Keratinocyte (primary cell): ENCODE data around the gene IL17D. TPM values are rescaled to one million over a fixed set of nuclear protein-coding genes. Genes with fewer than 3 reads are reported as not detected.

Experiments
- DNase-seq: peaks from one replicate; pipeline ENCODE4 v3.0.0-alpha.2; 2011; ENCODE audit warnings: low read depth, missing footprints, low spot score
- FAIRE-seq: peaks from 2 replicates; lab custom pipeline; 2011; peaks lifted over from hg19 to GRCh38; lab: Jason Lieb, UNC
- H2AFZ ChIP-seq: 2 replicates; pipeline ENCODE4 v1.6.0; 2012; ENCODE audit warnings: low read length, control low read depth, inconsistent platforms; ENCODE audit not compliant: control insufficient read depth
- H3K27ac ChIP-seq: 2 replicates; pipeline ENCODE4 v1.5.1; 2011; ENCODE audit warnings: low read length; ENCODE audit not compliant: control insufficient read depth, insufficient read depth
- H3K27me3 ChIP-seq: 3 replicates; pipeline ENCODE4 v1.6.0; 2011; ENCODE audit warnings: low read length; ENCODE audit not compliant: control insufficient read depth, insufficient read depth; ENCODE audit errors: extremely low read depth
- H3K36me3 ChIP-seq, 2 experiments: 2 replicates in 1 of 2; 3 replicates in 1 of 2; pipeline ENCODE4 v1.5.1; 2011; ENCODE audit warnings: low read length in 2 of 2, mild to moderate bottlenecking in 1 of 2; ENCODE audit not compliant: control insufficient read depth in 2 of 2, insufficient read depth in 2 of 2; ENCODE audit errors: extremely low read depth in 1 of 2
- H3K4me1 ChIP-seq: 3 replicates; pipeline ENCODE4 v1.5.1; 2011; ENCODE audit warnings: low read length; ENCODE audit not compliant: control insufficient read depth, insufficient read depth; ENCODE audit errors: extremely low read depth
- H3K4me2 ChIP-seq: 3 replicates; pipeline ENCODE4 v1.6.0; 2011; ENCODE audit warnings: low read depth, low read length; ENCODE audit not compliant: control insufficient read depth, insufficient read depth; ENCODE audit errors: extremely low read depth
- H3K4me3 ChIP-seq, 3 experiments: fragments of 200-600 bp in 1 of 3; sonication (generic) in 1 of 3; 2 replicates in 2 of 3; 3 replicates in 1 of 3; pipeline ENCODE4 v1.5.1; 2011 to 2016; ENCODE audit warnings: low read length in 3 of 3, mild to moderate bottlenecking in 3 of 3, control low read depth in 2 of 3, inconsistent platforms in 1 of 3, low read depth in 1 of 3, mixed read lengths in 1 of 3, mixed run types in 1 of 3, moderate library complexity in 1 of 3; ENCODE audit not compliant: control insufficient read depth in 2 of 3, insufficient read depth in 2 of 3; ENCODE audit errors: extremely low read depth in 1 of 3
- H3K79me2 ChIP-seq: 2 replicates; pipeline ENCODE4 v1.6.0; 2012; ENCODE audit warnings: low read length; ENCODE audit not compliant: control insufficient read depth, insufficient read depth
- H3K9ac ChIP-seq: 3 replicates; pipeline ENCODE4 v1.6.0; 2011; ENCODE audit warnings: low read length; ENCODE audit not compliant: control insufficient read depth, insufficient read depth; ENCODE audit errors: extremely low read depth
- H3K9me1 ChIP-seq: 3 replicates; pipeline ENCODE4 v1.6.0; 2011; ENCODE audit warnings: low read length; ENCODE audit not compliant: control insufficient read depth, insufficient read depth; ENCODE audit errors: extremely low read depth
- H3K9me3 ChIP-seq: 2 replicates; pipeline ENCODE4 v1.5.1; 2012; ENCODE audit warnings: low read depth, low read length; ENCODE audit not compliant: control insufficient read depth
- H4K20me1 ChIP-seq: 3 replicates; pipeline ENCODE4 v1.6.0; 2011; ENCODE audit warnings: low read length; ENCODE audit not compliant: control insufficient read depth, insufficient read depth; ENCODE audit errors: extremely low read depth
- EZH2 ChIP-seq: IDR thresholded peaks from one replicate; pipeline ENCODE4 v1.6.1; 2012; ENCODE audit warnings: inconsistent platforms, mild to moderate bottlenecking, low read length, moderate library complexity
- dilution Hi-C: fragments of 300-500 bp; cut with MboI; formaldehyde crosslinking; loops from one replicate; pipeline ENCODE4 v1.7.0; 2020; ENCODE audit warnings: low sequenced_read_pairs; ENCODE audit not compliant: extremely low pct_ligation_motif_present
- polyA plus RNA-seq, 5 experiments: library from polyadenylated mRNA; depleted of rRNA in 3 of 5; stranded (reverse) in 3 of 5; stranded (forward) in 1 of 5; unstranded in 1 of 5; fragments of >200 nt; gene quantifications; 1 replicate in 1 of 5; 2 replicates in 3 of 5; 3 replicates in 1 of 5; pipeline versions ENCODE4 v1.2.1 to v1.2.3, GENCODE V29; 2011 to 2012; ENCODE audit warnings: missing spikeins in 2 of 5, low read depth in 1 of 5, low replicate concordance in 1 of 5
- TF ChIP-seq, protein P1 (sequence below), 3 experiments: IDR thresholded peaks in 1 of 3; conservative IDR thresholded peaks in 1 of 3; optimal IDR thresholded peaks in 1 of 3; 2 replicates in 2 of 3; 3 replicates in 1 of 3; pipeline versions ENCODE3 to v1.5.1; 2011; ENCODE audit warnings: low read length in 3 of 3, mild to moderate bottlenecking in 3 of 3, moderate library complexity in 2 of 3, control low read depth in 1 of 3, inconsistent platforms in 1 of 3; ENCODE audit not compliant: insufficient read depth in 2 of 3; ENCODE audit errors: extremely low read depth in 1 of 3

The IL17D gene
- polyA plus RNA-seq, 1 donor (not counting 4 experiments of a cell fraction or from before 2014, with no cell fraction given): 0.09 TPM

DNA sequence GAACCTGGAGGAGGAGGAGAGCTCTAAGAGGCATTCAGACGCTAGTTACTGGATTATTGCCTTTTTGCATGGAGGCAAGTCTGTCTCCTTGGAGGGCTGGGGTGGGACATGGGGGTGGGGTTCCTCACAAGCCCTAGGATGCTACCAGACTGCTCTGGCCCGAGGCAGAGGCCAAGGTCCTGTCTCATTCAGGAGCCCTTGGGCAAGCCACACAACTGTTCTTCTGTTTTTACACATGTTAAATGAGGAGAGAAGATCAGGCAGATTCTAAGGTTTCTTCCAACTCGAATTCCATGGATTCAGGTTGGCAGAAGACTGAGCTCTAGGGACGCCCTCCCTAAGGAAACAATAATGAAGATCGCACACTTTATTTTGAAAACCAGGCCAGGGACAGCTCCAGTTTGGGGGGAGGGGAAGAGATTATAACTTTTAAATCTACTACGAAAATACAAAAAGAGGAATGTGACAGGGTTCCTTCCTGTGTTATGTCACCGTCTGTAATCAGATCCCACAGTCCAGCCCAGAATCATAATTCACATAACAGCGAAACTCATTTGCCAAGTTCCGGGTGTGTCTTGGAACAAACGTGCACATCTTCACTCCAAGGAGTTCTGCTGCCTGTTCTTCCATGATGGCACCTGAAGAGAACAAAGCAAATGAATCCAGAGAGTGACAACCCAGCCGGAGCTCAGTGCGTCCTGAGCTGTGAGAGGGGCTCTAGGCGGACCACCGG, 25.2 kb downstream of the IL17D start:
- no peaks in the 10 kb centered on the region for H3K36me3 ChIP-seq
- H3K27ac ChIP-seq: no peak overlapping the region
- no peak overlapping the region for H3K4me3 ChIP-seq
- FAIRE-seq (no peak), DNase-seq (no peak)
- H3K4me1 ChIP-seq: no peaks in the 10 kb centered on the region
- H4K20me1 ChIP-seq: no peaks in the 10 kb centered on the region
- TF ChIP-seq EZH2: no peak
- TF ChIP-seq, protein P1, sequence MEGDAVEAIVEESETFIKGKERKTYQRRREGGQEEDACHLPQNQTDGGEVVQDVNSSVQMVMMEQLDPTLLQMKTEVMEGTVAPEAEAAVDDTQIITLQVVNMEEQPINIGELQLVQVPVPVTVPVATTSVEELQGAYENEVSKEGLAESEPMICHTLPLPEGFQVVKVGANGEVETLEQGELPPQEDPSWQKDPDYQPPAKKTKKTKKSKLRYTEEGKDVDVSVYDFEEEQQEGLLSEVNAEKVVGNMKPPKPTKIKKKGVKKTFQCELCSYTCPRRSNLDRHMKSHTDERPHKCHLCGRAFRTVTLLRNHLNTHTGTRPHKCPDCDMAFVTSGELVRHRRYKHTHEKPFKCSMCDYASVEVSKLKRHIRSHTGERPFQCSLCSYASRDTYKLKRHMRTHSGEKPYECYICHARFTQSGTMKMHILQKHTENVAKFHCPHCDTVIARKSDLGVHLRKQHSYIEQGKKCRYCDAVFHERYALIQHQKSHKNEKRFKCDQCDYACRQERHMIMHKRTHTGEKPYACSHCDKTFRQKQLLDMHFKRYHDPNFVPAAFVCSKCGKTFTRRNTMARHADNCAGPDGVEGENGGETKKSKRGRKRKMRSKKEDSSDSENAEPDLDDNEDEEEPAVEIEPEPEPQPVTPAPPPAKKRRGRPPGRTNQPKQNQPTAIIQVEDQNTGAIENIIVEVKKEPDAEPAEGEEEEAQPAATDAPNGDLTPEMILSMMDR (optimal IDR thresholded peaks at IDR 0.05 in 1 of 3, IDR thresholded peaks at IDR 0.05 in 1 of 3, conservative IDR thresholded peaks at IDR 0.05 in 1 of 3; ENCODE audit: extremely low read depth in 1 of 3, insufficient read depth in 2 of 3, low read length in 3 of 3): no peak
- no peaks in the 10 kb centered on the region for H3K27me3 ChIP-seq
- H3K9me1 ChIP-seq: no peaks in the 10 kb centered on the region
- H2AFZ ChIP-seq: no peak overlapping the region
- dilution Hi-C loops: no loop called here
- H3K79me2 ChIP-seq: no peaks in the 10 kb centered on the region
- no peaks in the 10 kb centered on the region for H3K9me3 ChIP-seq
- H3K4me2 ChIP-seq: no peak overlapping the region
- no peak overlapping the region for H3K9ac ChIP-seq

DNA sequence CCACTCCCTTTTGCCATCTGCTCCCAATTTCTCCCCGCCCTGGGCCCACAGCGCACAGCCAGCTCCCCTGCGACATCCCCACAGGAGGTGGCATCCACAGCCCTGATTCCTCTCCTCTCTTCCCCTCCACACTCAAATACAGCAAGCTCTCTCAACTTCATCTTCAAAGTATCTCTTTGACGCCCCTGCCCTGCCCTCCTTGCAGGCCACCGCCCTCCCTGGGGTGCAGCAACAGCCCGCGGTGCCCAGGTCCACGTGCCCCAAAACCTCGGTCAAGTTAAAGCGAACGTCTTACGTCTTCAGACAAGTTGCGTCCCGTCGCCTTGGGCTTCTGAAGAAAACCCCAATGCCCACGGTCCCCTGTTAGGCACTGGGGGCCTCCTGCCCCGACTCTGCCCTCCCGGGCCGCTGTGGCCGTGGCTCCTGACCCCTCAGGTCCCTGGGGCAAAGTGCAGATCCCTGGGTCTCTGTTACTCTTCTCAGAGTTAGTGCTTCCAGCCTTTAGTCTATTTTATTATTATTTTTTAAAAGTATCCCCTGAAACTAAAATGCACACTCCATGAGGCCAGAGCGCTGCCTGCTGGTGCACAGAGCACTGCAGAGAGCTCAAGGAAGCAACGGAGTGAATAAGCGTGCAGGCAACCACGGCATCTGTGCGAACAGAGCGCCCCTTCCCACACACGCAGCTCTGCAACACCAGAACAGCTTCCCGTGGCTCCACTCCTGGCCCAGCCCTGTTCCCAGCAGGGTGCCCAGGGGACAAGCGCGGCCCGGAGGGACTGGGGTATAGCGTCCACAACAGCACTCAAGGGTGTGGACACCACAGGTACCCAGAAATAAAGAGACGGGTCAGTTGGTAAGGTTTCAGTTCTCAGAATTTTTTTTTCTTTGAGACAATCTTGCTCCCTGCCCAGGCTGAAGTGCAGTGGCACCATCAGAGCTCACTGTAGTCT, 26.4 kb downstream of the IL17D start:
- Histone ChIP-seq H3K27me3 (no peaks in the 10 kb centered on the region), H3K4me2 (no peak overlapping the region), H2AFZ (no peak overlapping the region), H3K27ac (no peak overlapping the region), H3K4me3 (no peak overlapping the region), H3K9me1 (no peaks in the 10 kb centered on the region), H4K20me1 (no peaks in the 10 kb centered on the region), H3K9me3 (no peaks in the 10 kb centered on the region), H3K79me2 (no peaks in the 10 kb centered on the region), H3K9ac (no peak overlapping the region), H3K36me3 (no peaks in the 10 kb centered on the region), H3K4me1 (no peaks in the 10 kb centered on the region)
- DNase-seq: no peak
- dilution Hi-C loops: no loop called here
- no peak for FAIRE-seq
- TF ChIP-seq, protein P1 (optimal IDR thresholded peaks at IDR 0.05 in 1 of 3, IDR thresholded peaks at IDR 0.05 in 1 of 3, conservative IDR thresholded peaks at IDR 0.05 in 1 of 3; ENCODE audit: extremely low read depth in 1 of 3, insufficient read depth in 2 of 3, low read length in 3 of 3): no peak
- no peak for TF ChIP-seq EZH2
